HG03045 (cell line): Measurements from ENCODE around the gene TSSK1B.
"Not testable (repeated sequence)": the region's sequence is repeated elsewhere in the genome, so short reads cannot be mapped to it uniquely, and the experiment has no call there.

Experiments
- ATAC-seq: cut with Tn5 transposase; IDR thresholded peaks from one replicate; pipeline ENCODE4 v1.9.1; 2021; ENCODE audit warnings: mild to moderate bottlenecking, moderate library complexity; ENCODE audit not compliant: unreplicated experiment

TSSK1B gene, protein sequence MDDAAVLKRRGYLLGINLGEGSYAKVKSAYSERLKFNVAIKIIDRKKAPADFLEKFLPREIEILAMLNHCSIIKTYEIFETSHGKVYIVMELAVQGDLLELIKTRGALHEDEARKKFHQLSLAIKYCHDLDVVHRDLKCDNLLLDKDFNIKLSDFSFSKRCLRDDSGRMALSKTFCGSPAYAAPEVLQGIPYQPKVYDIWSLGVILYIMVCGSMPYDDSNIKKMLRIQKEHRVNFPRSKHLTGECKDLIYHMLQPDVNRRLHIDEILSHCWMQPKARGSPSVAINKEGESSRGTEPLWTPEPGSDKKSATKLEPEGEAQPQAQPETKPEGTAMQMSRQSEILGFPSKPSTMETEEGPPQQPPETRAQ

DNA sequence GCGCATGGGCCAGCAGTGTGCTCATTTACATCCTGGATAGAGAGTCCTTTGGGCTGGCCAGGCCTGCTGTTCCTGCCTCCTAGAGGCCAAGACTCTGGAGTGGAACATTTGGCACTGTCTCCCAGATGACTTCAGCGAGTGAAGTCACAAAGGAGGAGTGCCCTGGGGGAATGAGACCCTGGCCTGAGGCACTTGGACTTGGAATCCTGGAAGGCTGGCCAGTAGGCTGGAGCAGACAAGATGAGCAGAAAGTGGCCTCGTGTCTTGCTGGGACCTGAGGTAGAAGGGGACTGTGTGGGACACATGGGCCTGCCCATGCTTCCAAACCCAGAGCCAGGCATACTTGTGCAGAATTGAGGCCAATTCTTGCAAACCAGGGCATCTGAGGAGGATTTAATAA is at the start of gene TSSK1B:
Gene TSSK1B (minus strand): TSS at position 101 of the 400 bp plus-strand sequence. CDS start 150 bp downstream, outside the sequence.
- no peak for ATAC-seq

DNA sequence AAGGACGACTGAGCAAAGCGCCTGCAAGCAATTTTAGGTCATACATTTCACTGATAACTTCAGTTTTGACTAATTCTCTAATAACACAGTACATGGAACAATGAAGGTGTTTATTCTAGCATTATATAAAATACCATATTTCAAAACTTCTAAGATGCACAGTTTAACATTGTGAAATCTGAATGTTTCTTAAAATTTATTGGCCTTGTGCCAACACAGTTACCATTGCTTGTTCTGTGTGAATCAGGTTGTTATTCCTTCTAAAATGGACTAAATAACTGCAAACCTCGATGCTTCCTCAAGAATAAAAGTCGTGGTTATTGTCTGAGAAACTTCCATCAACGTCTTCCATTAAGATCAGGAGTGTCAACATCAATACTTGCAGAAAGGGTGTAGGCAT is 45.5 kb upstream of the TSSK1B start:
- no peak for ATAC-seq

DNA sequence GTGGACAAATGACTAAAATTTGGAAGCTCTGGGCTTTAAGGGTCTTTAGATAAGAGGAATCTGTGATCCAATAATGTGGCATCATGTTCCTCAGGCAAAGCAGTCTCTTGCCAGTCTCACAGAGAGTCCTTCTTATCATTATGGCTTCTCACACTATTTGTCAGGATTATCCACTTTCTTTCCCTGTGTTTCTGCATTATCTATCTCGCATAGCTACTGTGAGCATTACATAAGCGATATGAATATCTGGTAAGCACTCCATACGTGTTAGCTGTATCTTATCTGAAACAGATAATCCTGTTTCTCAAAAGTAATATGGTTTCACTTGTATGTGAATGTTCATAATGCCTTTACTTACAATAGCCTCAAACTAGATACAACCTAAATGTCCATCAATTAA is 43.9 kb upstream of the TSSK1B start:
- ATAC-seq = no peak

DNA sequence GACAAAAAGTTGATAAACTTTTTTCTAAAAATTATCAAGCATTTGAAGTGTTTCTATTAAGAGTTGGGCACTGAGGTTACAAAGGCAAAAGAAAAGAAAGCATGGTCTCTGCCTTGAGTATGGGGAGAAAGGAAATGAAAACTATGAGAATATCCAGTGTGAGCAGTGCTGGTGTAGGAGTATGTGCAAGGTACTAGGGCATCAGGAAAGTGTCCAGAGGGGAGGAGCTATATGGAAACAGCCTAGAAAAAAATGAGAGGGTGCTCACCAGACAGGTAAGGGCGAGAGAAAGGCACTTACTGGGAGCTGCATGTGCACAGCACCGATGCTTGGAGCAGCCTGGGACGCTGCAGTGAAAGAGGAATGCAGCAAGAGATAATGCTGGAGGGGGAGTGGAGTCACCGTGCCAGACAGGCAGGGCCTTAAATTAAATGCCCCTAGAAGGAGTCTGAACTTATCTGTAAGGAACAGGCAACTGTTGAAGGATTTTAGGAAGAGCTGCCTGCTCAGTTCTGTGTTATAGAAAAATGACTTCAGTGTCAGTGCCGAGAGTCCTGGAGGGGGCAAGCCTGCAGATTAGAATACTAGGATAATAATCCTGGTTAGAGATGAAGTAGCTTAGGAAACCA is 39.4 kb upstream of the TSSK1B start:
- no peak for ATAC-seq

DNA sequence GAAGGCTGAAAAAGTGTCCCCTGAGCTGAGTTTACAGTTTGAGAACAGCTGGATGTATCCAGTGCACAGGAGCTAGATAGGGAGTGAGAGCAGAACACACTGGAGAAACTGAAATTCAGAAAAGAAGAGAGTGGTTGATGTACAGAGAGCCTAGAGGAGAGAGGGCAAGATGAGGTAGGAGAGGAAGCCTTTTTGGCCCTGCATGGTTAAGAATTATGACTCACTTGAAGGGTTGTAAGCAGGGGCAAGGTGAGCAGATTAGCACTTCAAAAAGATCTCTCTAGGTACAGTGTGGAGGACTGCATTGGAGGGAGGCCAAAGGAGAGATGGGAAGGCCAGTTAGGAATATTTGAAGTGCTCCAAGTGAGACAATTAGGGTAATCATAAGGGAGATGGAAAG is 28.2 kb upstream of the TSSK1B start:
- ATAC-seq = no peak

DNA sequence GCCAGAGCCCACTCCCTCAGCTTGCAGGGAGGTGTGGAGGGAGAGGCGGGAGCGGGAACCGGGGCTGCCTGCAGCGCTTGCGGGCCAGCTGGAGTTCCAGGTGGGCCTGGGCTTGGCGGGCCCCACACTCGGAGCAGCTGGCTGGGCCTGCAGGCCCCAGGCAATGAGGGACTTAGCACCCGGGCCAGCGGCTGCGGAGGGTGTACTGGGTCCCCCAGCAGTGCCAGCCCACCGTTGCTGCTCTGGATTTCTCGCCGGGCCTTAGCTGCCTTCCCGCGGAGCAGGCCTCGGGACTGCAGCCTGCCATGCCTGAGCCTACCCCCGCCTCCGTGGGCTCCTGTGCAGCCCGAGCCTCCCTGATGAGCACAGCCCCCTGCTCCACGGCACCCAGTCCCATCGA is 22.3 kb upstream of the TSSK1B start:
- not testable (repeated sequence) for ATAC-seq

DNA sequence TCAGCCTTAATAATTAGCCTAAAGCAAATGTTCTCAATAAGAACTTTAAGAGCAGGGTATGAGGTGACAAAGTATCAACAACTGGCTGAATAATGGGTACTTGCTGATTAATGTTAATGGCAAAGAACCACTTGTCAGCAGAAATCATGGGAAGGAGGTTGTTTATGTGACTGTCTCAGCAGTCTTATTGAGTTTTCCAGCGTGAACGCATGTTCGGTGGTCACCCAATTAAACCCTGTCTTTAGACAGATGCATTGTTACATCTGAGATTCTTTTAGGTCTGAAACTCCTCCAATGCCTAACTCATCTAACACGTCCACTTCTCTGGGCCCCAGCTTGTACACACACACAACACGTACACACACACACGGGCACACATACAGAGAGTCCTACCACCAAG is 18.2 kb upstream of the TSSK1B start:
- ATAC-seq = no peak

DNA sequence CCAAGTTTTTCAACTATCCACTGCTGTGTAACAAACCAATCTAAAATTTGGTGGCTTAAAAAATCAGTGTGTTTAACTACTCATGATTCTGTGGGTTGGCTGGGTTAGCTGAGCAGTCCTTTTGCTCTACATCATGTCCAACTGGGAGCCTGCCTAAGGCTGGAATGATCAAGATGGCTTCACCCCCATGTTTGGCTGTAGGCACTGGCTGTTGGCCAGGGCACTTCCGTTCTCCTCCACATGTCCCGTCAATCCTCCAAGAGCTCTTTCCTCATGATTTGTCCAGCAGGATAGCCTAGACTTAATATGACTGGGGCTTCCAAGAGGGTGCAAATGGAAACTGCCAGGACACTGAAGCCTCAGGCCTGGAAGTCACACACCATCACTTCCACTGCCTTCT is 17.0 kb upstream of the TSSK1B start:
- no peak for ATAC-seq

DNA sequence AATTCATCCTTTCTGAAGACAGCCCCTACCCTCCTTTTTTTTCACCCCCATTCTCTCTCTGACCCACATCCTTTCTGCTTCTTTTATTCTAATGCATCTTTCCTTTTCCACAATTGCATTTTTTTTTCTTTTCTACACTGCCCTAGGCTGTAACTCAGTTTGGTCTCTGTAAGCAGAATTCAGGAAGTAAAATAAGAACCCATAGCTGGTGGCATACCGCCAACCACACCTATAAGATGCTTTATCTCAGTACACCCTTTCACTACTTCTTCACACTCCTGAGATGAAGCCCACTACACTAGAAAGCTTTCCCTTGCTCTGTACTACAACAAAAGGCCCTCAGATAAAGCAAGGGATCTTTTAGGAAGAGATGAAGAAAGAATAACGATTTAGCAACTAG is 16.1 kb upstream of the TSSK1B start:
- ATAC-seq = no peak

DNA sequence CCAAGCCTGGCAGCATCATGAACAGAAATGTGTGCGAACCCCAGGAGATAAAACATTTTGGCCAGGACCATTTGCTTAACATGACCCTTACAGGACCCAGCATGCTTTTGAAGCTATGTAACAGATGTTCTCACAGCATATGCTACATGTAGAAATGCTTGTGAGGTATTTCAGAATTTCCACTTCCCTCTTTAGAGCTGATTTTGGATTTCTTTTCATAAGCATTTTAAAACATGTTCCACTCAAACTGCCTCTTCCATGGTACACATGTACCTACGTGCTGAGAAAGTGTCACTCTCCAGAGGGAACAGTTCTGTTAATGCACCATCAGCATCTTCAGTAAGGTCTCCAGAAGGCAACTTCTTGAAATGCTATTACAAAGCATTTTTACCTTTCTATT is 15.7 kb upstream of the TSSK1B start:
- no peak for ATAC-seq

DNA sequence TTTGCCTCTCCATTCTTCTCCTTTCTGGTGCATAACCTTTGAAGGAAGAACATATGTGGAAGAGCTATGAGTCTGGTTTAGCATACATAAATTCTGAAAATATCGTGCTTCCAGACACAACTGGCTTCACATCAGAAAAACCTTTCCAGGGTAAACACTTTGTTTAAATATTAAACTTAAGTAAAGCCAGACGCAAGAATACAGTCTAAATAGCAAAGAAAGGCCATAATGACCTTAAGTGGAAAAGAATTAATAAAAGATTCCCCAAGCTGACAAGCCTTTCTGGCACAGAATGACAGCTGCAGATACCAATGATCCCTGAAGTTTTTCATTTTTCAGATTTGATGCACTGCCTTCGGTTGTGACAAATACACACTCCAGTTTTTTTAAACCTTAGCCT is 13.5 kb upstream of the TSSK1B start:
- ATAC-seq = no peak

DNA sequence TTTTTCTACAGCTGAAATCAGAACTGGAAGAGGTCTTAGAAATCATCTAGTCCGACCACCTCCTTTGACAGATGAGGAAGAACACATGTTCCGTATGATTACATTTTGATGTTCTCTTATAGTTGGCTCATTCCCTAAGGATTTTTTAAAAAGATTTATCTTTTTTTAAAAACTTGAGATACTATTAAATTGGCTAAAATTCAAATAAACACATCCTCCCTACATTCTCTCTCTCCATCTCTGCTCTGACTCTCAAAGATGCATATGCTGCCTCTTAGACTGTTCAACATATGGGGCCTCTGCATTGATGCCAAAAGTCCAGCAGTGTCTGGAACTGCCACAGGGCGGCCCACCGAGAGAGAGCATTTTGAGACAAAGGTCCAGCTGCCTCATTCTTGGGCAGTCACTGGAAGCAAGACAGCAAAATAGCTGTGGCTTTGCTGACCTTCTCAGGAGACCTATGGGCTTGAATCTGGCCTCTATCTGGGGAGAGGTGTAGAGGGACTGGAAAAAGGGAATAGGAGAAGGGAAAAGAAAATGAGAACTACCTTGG is 12.8 kb upstream of the TSSK1B start:
- no peak for ATAC-seq

DNA sequence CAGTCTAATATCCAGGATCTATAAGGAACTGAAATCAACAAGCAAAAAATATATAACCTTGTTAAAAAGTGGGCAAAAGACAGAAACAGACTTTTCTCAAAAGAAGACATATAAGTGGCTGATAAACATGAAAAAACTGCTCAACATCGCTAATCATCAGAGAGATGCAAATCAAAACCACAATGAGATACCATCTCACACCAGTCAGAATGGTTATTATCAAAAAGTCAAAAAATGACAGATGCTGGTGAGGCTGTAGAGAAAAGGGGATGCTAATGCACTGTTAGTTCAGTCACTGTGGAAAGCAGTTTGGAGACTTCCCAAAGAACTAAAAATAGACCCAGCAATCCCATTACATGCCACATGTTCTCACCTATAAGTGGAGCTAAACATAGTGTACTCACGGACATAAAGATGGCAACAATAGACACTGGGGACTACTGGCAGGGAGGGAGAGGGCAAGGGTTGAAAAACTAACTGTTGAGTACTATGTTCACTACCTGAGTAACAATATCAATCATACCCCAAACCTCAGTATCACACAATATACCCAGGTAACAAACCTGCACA is 11.7 kb upstream of the TSSK1B start:
- no peak for ATAC-seq

DNA sequence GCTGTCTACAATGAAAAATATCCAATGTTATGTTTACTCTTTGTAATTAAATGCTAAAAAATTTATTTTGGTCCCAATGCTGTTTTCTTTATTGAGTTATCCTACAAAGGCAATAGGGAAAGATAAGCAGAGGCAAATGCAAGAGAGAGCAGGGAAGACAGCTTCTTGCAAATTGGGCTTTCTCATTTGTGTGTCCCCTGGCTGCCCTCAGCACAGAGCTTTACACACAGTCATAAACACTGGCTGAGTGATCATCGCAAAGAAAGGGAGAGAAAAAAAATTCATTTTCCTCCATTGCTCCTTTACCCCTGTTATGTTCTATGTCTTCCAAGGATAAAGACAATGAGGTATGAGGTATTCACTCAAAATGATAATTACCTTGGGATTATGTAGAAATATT is 2.3 kb upstream of the TSSK1B start:
- ATAC-seq = no peak

DNA sequence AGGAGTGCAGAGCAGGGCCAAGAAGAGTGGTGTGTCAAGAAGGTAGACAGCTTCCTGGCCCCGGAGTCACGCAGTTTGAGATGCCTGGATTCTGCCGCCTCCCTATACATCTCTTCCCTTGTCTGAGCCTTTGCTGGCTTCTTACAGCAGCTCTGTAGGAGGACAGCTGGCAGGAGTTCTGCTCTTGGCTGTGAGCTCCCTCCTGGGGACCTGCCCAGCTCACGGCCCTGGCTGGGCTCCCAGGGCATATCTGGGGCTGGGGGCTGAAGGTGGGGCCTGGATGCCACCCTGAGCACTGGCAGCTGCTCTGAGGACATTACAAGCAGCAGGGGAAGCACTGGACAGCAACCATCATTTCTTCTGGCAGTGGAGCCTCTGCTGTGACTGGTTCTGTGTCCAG is 786 bp upstream of the TSSK1B start:
- ATAC-seq = no peak

DNA sequence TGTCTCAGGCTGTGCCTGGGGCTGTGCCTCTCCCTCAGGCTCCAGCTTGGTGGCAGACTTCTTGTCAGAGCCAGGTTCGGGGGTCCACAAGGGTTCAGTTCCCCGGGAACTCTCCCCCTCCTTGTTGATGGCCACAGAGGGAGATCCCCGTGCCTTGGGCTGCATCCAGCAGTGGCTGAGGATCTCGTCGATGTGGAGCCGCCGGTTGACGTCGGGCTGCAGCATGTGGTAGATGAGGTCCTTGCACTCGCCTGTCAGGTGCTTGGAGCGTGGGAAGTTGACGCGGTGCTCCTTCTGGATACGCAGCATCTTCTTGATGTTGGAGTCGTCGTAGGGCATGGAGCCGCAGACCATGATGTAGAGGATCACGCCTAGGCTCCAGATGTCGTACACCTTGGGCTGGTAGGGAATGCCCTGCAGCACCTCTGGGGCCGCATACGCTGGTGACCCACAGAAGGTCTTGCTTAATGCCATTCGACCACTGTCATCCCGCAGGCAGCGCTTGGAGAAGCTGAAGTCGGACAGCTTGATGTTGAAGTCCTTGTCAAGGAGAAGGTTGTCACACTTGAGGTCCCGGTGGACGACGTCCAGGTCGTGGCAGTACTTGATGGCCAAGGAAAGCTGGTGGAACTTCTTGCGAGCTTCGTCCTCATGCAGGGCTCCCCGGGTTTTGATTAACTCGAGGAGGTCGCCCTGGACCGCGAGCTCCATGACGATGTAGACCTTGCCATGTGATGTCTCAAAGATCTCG is 752 bp downstream of the TSSK1B start:
- no peak for ATAC-seq

DNA sequence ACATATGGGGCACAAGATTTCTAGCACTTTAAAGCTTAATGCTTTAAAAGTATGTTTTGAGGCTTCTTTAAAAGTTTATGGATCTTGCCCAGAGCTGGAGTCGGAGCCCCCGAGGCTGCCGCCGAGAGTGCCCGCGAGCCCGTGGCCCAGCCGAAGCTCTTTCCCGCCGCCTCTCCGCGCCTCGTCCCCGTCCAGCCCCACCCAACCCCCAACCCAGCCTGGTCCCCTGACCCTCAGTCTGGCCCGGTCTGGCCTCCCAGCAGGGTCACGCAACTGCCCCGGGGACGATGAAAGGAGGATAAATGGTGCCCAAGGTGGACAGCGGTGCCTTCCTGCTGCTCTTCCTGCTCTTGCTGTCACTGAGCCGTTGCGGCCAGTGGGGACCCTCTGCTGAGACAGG is 1.7 kb downstream of the TSSK1B start:
- ATAC-seq = no peak

DNA sequence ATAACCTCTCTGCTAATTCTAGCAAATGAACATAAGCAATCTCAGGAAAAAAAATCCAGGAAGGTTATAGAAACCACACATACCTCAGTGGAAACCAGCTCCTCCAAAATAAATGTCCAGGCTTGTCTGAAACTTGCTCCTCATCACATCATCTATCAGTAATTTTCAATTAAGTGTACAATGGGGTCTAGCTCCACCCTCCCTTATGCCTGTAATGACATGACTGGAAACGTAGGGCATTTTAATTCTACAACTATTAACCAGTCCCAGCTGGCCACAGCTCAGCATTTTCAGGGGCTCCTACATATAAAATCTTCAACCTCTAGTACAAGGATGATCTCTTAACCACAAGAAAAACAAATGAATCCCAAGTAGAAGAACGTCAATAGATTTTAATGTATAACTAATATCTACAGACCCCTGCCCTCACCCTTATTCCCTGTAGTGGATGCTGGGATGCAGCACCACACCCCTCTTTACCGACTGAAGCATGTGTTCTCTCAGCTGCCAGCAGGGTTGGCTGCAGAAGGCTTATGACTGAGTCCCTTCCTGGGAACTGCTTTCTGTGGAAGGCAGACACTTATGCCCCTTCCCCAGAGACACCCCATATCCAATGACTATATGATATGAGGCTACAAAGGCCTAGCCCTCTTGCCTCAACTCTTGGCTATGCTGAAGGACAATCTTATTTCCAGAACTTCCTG is 6.8 kb downstream of the TSSK1B start:
- no peak for ATAC-seq

DNA sequence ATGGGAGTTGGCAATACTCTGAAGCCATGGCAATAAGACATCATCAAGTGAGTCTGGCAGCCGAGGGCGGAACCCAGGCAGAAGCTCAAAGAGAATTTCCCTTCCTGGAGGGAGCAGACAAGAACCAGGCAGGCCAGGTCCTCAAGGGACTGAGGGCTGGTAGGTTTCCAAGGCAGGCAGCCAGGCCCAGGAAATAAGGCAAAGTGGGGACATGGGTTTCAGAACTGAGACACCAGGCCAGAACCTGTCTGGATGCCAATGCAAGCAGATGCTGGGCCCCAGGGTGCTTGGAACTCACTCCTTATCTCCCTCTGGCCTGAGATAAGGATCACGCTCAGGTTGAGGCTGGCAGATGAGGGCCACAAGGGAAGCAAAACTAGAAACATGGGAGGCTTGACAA is 8.9 kb downstream of the TSSK1B start:
- no peak for ATAC-seq

DNA sequence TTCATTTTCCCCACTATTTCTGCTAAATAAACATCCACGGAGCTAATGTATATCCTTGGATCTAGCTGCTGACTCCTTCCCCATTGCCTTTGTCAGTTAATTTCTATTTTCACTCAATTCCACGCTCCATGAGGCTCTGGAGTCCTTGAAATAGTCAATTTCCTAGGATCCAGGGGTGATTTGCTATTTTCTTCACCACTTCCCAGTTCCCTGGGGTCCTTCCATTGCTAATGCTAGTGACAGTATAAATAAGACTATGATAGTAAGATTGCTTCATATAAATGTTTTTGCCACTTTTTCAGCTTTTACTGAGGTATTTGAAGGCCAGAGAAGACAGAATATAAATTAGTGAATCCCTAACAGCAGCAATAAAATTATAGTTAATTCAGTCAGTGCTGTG is 13.1 kb downstream of the TSSK1B start:
- no peak for ATAC-seq

DNA sequence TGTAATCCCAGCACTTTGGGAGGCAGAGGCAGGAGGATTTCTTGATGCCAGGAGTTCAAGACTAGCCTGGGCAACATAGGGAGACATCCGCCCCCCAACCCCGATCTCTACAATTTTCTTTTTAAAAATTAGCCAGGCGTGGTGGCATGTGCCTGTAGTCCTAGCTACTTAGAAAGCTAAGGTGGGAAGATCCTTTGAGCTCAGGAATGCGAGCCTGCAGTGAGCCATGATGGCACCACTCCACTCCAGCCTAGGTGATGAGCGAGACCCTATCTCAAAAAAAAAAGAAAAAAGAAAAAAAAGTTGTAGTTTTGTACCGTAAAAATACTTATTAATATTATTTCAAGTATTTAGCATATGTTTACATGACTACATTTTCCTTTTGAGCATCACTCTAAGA is 29.3 kb downstream of the TSSK1B start:
- no peak for ATAC-seq
